GM13977 (cell line): ENCODE measurements around the gene SART1.
"Not testable (repeated sequence)": the region's sequence is repeated elsewhere in the genome, so short reads cannot be mapped to it uniquely, and the experiment has no call there.

Experiments used
- DNase-seq: peaks from one replicate; pipeline ENCODE4 v3.0.0; 2012; ENCODE audit warnings: low spot score
- CTCF ChIP-seq: IDR thresholded peaks from 2 replicates; pipeline ENCODE4 v1.5.1; 2012; ENCODE audit warnings: mild to moderate bottlenecking, control low read depth; ENCODE audit not compliant: insufficient read depth; ENCODE audit errors: extremely low read depth, missing control alignments
- in situ Hi-C: fragments of 300-500 bp; cut with MboI; formaldehyde crosslinking; loops from one replicate; pipeline ENCODE4 v1.12.0; 2022; ENCODE audit warnings: low sequenced_read_pairs, low pct_unique_long_range_greater_than_20kb, mixed read lengths, inconsistent platforms; ENCODE audit not compliant: unreplicated experiment

Gene SART1

GRCh38 chr11:65947603-65948125 lies 13.9 kb upstream of the SART1 start:
- TF ChIP-seq CTCF: no peak
- no peak for DNase-seq
- in situ Hi-C loops: no loop called here

GRCh38 chr11:65950711-65951110 lies 10.8 kb upstream of the SART1 start:
- DNase-seq, in situ Hi-C loops: not testable (repeated sequence)

GRCh38 chr11:65951641-65952040 lies 9.9 kb upstream of the SART1 start:
- in situ Hi-C loops, DNase-seq: not testable (repeated sequence)

- in situ Hi-C loops: no loop called here
- TF ChIP-seq CTCF: no peak
- no peak for DNase-seq
Observed at GRCh38 chr11:65952052-65952521, 9.4 kb upstream of the SART1 start.

DNA sequence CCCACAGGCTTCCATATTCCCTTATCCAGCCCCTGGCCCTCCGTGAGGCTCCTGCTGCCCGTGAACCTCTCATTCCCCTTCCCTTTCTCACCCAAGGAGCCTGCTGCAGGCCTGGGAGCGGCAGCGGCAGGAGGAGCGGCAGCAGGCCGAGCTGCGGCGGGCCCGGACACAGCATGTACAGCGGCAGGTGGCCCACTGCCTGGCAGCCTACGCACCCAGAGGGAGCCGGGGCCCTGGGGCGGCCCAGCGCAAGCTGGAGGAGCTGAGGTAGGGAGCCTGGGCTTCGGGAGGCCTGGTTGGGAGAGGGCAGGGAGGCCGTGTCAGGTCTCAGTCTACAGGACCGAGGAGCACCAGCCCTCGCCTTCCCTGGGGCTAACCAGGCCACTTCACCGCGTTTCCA lies 8.1 kb upstream of the SART1 start:
- no peak for DNase-seq
- no peak for TF ChIP-seq CTCF
- in situ Hi-C loops: no loop called here

DNA sequence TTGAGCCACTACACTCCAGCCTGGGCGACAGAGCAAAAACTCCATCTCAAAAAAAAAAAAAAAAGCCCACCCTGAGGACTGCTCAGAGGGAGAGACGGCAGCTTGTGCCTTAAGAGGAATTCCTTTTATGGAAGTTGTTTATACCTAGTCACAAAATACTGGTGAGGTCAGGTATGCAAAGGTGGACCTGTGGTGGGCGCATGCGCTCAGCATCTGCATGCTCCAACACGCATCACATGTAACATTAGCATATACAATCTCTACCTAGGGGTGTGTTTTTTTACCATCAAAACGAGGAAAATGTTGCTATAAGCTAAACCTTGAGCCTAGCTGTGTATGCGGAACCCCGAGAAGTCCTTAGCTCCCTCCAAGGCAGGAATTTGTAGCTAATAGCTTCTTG lies 6.8 kb upstream of the SART1 start:
- no peak for TF ChIP-seq CTCF
- in situ Hi-C loops: no loop called here
- DNase-seq: no peak

DNA sequence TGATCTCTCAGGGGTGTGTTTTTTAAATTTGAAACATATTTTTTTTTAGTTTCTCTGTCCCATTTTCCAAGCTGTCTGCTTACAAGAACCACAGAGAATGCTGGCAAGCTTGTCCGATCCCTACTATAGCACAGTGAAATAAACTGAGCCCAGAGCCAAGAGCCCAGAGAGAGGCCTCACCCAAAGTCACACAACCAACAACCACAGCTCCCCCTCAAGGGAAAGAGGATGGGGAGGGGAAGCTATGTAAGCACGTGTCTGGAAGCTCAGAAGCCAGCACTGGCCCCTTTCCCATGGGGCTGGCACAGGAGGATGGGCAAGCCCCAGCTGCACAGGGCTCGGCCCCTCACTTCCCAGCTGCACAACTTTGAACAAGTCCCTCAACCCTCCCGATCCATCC lies 3.2 kb upstream of the SART1 start:
- no peak for TF ChIP-seq CTCF
- in situ Hi-C loops: no loop called here
- no peak for DNase-seq

- TF ChIP-seq CTCF: no peak
- no peak for DNase-seq
- in situ Hi-C loops: no loop called here
Observed at GRCh38 chr11:65958774-65959420, 2.6 kb upstream of the SART1 start.
